B cell (primary cell): ENCODE data around the gene SLC1A5.

Source experiments
- EZH2 ChIP-seq: IDR thresholded peaks from 2 replicates; pipeline ENCODE4 v1.6.1; 2012; ENCODE audit warnings: borderline replicate concordance, low read depth, mild to moderate bottlenecking, moderate library complexity, low read length; ENCODE audit not compliant: insufficient read depth, poor library complexity, severe bottlenecking
- TF ChIP-seq, protein P1 (sequence below): fragments of 200-600 bp; IDR thresholded peaks from one replicate; pipeline ENCODE4 v1.8.0; 2022; ENCODE audit warnings: antibody characterized with exemption, mild to moderate bottlenecking

DNA sequence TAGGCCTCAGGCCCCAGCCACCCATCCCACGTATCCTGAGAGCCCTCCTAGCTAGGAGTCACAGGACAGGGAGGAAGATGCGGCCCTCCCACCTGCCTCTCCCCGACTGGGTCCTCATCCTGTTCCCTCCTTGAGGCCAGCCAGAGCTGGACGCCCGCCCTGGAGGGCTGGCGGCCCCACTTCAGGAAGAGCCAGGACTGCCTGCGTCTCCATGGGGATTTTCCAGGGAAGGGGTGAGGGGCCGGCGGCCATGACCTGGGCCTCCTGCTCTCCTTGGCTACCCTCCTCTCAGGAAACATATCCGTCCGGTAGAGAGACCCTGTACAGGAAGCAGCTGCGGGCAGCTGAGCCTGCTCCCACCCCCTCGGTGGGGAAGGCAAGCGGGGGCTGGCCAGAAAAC lies 60.2 kb downstream of the SLC1A5 start:
- no peak for TF ChIP-seq EZH2
- TF ChIP-seq, protein P1, sequence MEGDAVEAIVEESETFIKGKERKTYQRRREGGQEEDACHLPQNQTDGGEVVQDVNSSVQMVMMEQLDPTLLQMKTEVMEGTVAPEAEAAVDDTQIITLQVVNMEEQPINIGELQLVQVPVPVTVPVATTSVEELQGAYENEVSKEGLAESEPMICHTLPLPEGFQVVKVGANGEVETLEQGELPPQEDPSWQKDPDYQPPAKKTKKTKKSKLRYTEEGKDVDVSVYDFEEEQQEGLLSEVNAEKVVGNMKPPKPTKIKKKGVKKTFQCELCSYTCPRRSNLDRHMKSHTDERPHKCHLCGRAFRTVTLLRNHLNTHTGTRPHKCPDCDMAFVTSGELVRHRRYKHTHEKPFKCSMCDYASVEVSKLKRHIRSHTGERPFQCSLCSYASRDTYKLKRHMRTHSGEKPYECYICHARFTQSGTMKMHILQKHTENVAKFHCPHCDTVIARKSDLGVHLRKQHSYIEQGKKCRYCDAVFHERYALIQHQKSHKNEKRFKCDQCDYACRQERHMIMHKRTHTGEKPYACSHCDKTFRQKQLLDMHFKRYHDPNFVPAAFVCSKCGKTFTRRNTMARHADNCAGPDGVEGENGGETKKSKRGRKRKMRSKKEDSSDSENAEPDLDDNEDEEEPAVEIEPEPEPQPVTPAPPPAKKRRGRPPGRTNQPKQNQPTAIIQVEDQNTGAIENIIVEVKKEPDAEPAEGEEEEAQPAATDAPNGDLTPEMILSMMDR: no peak
